GM12878 (cell line): ENCODE measurements around the gene ESPNL. TPM values are rescaled to one million over a fixed set of nuclear protein-coding genes. Genes with fewer than 3 reads are reported as not detected.

ENCODE experiments used
- ATAC-seq: fragments of 200-7000 bp; cut with Tn5 transposase; 3 replicates; pipeline ENCODE4 v1.9.1; 2020; ENCODE audit warnings: mild to moderate bottlenecking, moderate library complexity
- BruUV-seq: library from RNA; stranded (reverse); fragments of 400-500 nt; replicated peaks from 2 replicates; lab custom pipeline; 2021; lab: Mats Ljungman, UMichigan
- CTCF ChIA-PET: fragments of 300-600 bp; sonication (Branson Sonifier 250); formaldehyde crosslinking; extraction: SDS; loops from one replicate; lab custom pipeline; 2021; ENCODE audit warnings: inconsistent platforms; lab: Yijun Ruan, JAX
- POLR2A ChIA-PET: fragments of 350-600 bp; formaldehyde crosslinking; extraction: SDS; loops from one replicate; lab custom pipeline; 2021; ENCODE audit warnings: inconsistent platforms; lab: Charles Lee
- RAD21 ChIA-PET: fragments of 300-600 bp; sonication (Branson Sonifier 250); formaldehyde crosslinking; loops from one replicate; lab custom pipeline; 2023; ENCODE audit warnings: antibody characterized with exemption; ENCODE audit not compliant: unreplicated experiment; lab: Charles Lee
- SMC1A ChIA-PET: fragments of 300-600 bp; sonication (Branson Sonifier 250); formaldehyde crosslinking; loops from one replicate; lab custom pipeline; 2023; ENCODE audit not compliant: unreplicated experiment, uncharacterized antibody; lab: Charles Lee
- DNase-seq: peaks from one replicate; pipeline ENCODE4 v3.0.0-alpha.2; 2011; ENCODE audit warnings: low read depth, low spot score
- FAIRE-seq: peaks from 3 replicates; lab custom pipeline; 2011; peaks lifted over from hg19 to GRCh38; lab: Jason Lieb, UNC
- H2AFZ ChIP-seq: 2 replicates; pipeline ENCODE4 v1.6.0; 2011; ENCODE audit warnings: low read depth, low read length, control low read depth; ENCODE audit not compliant: control insufficient read depth
- H3K27ac ChIP-seq: 2 replicates; pipeline ENCODE4 v1.5.1; 2011; ENCODE audit warnings: control low read depth; ENCODE audit not compliant: control insufficient read depth, insufficient read depth
- H3K27me3 ChIP-seq, 2 experiments: replicated peaks in 1 of 2; 2 replicates each; pipeline versions ENCODE4 v1.6.0 to v1.6.1; 2011; ENCODE audit warnings: low read length in 1 of 2; ENCODE audit not compliant: control insufficient read depth in 2 of 2, insufficient read depth in 2 of 2
- H3K36me3 ChIP-seq, 2 experiments: 2 replicates each; pipeline ENCODE4 v1.5.1; 2011; ENCODE audit warnings: low read length in 1 of 2; ENCODE audit not compliant: control insufficient read depth in 2 of 2, insufficient read depth in 2 of 2
- H3K4me1 ChIP-seq: 2 replicates; pipeline ENCODE4 v1.6.1; 2011; ENCODE audit warnings: mild to moderate bottlenecking, low read length, moderate library complexity, mixed read lengths; ENCODE audit not compliant: control insufficient read depth, insufficient read depth
- H3K4me2 ChIP-seq: 2 replicates; pipeline ENCODE4 v1.6.0; 2011; ENCODE audit warnings: control low read depth; ENCODE audit not compliant: control insufficient read depth, insufficient read depth
- H3K4me3 ChIP-seq: fragments of 200-600 bp; sonication (generic); 2 replicates; pipeline ENCODE4 v1.5.1; 2016
- H3K79me2 ChIP-seq: 2 replicates; pipeline ENCODE4 v1.6.0; 2011; ENCODE audit warnings: low read length; ENCODE audit not compliant: control insufficient read depth, insufficient read depth
- H3K9ac ChIP-seq: 2 replicates; pipeline ENCODE4 v1.8.0; 2011; ENCODE audit warnings: low read length, control low read depth, mixed read lengths; ENCODE audit not compliant: control insufficient read depth, insufficient read depth
- H3K9me3 ChIP-seq: replicated peaks from 3 replicates; pipeline ENCODE4 v1.5.1; 2011; ENCODE audit warnings: mild to moderate bottlenecking, low read length; ENCODE audit not compliant: control insufficient read depth, insufficient read depth
- H4K20me1 ChIP-seq: 2 replicates; pipeline ENCODE4 v1.6.0; 2011; ENCODE audit not compliant: control insufficient read depth, insufficient read depth
- BCL11A ChIP-seq: IDR thresholded peaks from 2 replicates; pipeline ENCODE4 v1.6.1; 2011; ENCODE audit warnings: low read depth, low read length
- CBFB ChIP-seq: IDR thresholded peaks from 2 replicates; pipeline ENCODE4 v1.6.1; 2016; ENCODE audit warnings: antibody characterized with exemption, low read depth
- CHD2 ChIP-seq: IDR thresholded peaks from 2 replicates; pipeline ENCODE4 v1.6.1; 2011; ENCODE audit warnings: low read depth, low read length, improper control_type of control experiment, borderline replicate concordance
- CHD4 ChIP-seq: fragments of 200-600 bp; sonication (generic); IDR thresholded peaks from 2 replicates; pipeline ENCODE4 v1.6.1; 2016; ENCODE audit warnings: mild to moderate bottlenecking
- HCFC1 ChIP-seq: fragments of 150-350 bp; IDR thresholded peaks from 2 replicates; pipeline ENCODE4 v1.6.1; 2014; ENCODE audit warnings: low read length
- HDAC6 ChIP-seq: fragments of 200-600 bp; sonication (generic); IDR thresholded peaks from one replicate; pipeline ENCODE4 v1.8.0; 2017; ENCODE audit warnings: antibody characterized with exemption; ENCODE audit not compliant: unreplicated experiment
- RB1 ChIP-seq: fragments of 450-650 bp; formaldehyde crosslinking; IDR thresholded peaks from 2 replicates; pipeline ENCODE4 v1.6.1; 2017; ENCODE audit warnings: mild to moderate bottlenecking, borderline replicate concordance
- REST ChIP-seq: IDR thresholded peaks from 2 replicates; pipeline ENCODE4 v1.6.1; 2012; ENCODE audit warnings: mild to moderate bottlenecking, low read depth, low read length
- SMC3 ChIP-seq: IDR thresholded peaks from 2 replicates; pipeline ENCODE4 v1.6.1; 2011; ENCODE audit warnings: low read length, improper control_type of control experiment, borderline replicate concordance
- TCF12 ChIP-seq: IDR thresholded peaks from 2 replicates; pipeline ENCODE4 v1.6.1; 2011; ENCODE audit warnings: low read depth, mild to moderate bottlenecking, low read length
- WGBS: methylation state at CpG from one replicate; pipeline ENCODE4 v1.1.6; 2016; ENCODE audit warnings: low lambda C conversion rate; ENCODE audit not compliant: insufficient replicate concordance, insufficient coverage; ENCODE audit errors: missing lambda C conversion rate; 5-methylcytosine and 5-hydroxymethylcytosine counted together
- in situ Hi-C: fragments of 300-500 bp; cut with MboI; formaldehyde crosslinking; loops from 9 replicates; pipeline ENCODE4 v1.14.3; 2018; ENCODE audit warnings: mixed read lengths
- intact Hi-C: fragments of 100-400 bp; cut with micrococcal nuclease; formaldehyde crosslinking; loops from one replicate; pipeline ENCODE4 v1.14.2; 2022; ENCODE audit not compliant: unreplicated experiment
- polyA plus RNA-seq, 11 experiments: library from polyadenylated mRNA; depleted of rRNA in 4 of 11; unstranded in 6 of 11; stranded (reverse) in 5 of 11; fragments of >200 nt; fragmentation: Nextera tagmentation in 4 of 11; fragmentation: Illumina TruSeq in 1 of 11; extraction: Ambion mirVana in 4 of 11; extraction: Trizol in 1 of 11; gene quantifications; 1 replicate in 1 of 11; 2 replicates in 10 of 11; pipeline versions ENCODE4 v1.2.1 to v1.2.3, GENCODE V29; 2011 to 2016; ENCODE audit warnings: inconsistent platforms in 2 of 11, missing spikeins in 2 of 11, low read depth in 1 of 11
- total RNA-seq, 4 experiments: library from RNA; depleted of rRNA in 3 of 4; stranded (reverse); fragments of >200 nt in 3 of 4; fragmentation: Illumina TruSeq in 1 of 4; extraction: Trizol in 1 of 4; gene quantifications; 2 replicates each; pipeline versions ENCODE4 v1.2.1 to v1.2.3, GENCODE V29; 2013 to 2021
- TF ChIP-seq, protein P1 (sequence below): IDR thresholded peaks from 2 replicates; pipeline ENCODE4 v1.6.1; 2012; ENCODE audit warnings: low read depth, low read length, improper control_type of control experiment

ESPNL gene
- total and polyA plus RNA-seq, 10 of the 15 experiments (the other 5 are each of a cell fraction or from before 2014, with no cell fraction given): 0.05 to 0.94 (median 0.36) TPM; not detected in 3

GRCh38 chr2:238097201-238097987 is 2.7 kb upstream of the ESPNL start:
- ATAC-seq (no peak), DNase-seq (no peak), FAIRE-seq (no peak)
- no TSS peak for BruUV-seq
- Histone ChIP-seq H3K79me2 (no peaks in the 10 kb centered on the region), H3K4me3 (no peak overlapping the region), H3K27ac (no peak overlapping the region), H3K27me3 (no peaks in the 10 kb centered on the region), H3K9me3 (no peaks in the 10 kb centered on the region), H4K20me1 (no peaks in the 10 kb centered on the region), H3K4me1 (peaks cover 11% of the 10 kb centered on the region), H3K9ac (no peak overlapping the region), H3K4me2 (no peak overlapping the region), H3K36me3 (peaks cover 0 to 2% of the 10 kb centered on the region in 2 experiments; a peak in 2 of 4 replicates), H2AFZ (no peak overlapping the region)
- ChIA-PET CTCF (interaction anchor here (1.6 kb wide), 1 partner anchor 239 kb away, joined by 4 read pairs; no protein-coding TSS in a partner anchor), SMC1A (no interaction called here), POLR2A (no interaction called here), RAD21 (interaction anchor here (1.0 to 3.5 kb wide), 4 partner anchors 10 to 129 kb away, joined by 3 to 9 read pairs (median 8); partner anchors contain the start of gene SCLY)
- TF ChIP-seq CHD4: no peak
- TF ChIP-seq REST: no peak
- no peak for TF ChIP-seq RB1
- TF ChIP-seq TCF12: no peak
- no peak for TF ChIP-seq HCFC1
- TF ChIP-seq, protein P1, sequence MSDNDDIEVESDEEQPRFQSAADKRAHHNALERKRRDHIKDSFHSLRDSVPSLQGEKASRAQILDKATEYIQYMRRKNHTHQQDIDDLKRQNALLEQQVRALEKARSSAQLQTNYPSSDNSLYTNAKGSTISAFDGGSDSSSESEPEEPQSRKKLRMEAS: no peak
- TF ChIP-seq CHD2: no peak
- no peak for TF ChIP-seq BCL11A
- TF ChIP-seq SMC3: no peak
- TF ChIP-seq CBFB: no peak
- no peak for TF ChIP-seq HDAC6
- in situ Hi-C loops (no loop called here), intact Hi-C loops (no loop called here)
- 86% methylated on average over 19 of the region's 19 CpGs for WGBS
